Ascending aorta (tissue), 2 donors: ENCODE results near the gene TH. TPM values are rescaled to one million over a fixed set of nuclear protein-coding genes. Genes with fewer than 3 reads are reported as not detected.

ENCODE experiments used
- DNase-seq, 2 donors: peaks; one replicate each; pipeline ENCODE4 v3.0.0-alpha.2; 2019; ENCODE audit warnings: low spot score in 2 of 2
- H3K27ac ChIP-seq, 2 donors: fragments of 200-600 bp; sonication (generic); one replicate each; pipeline ENCODE4 v1.5.1; 2016 to 2017; ENCODE audit warnings: mild to moderate bottlenecking in 1 of 2
- H3K27me3 ChIP-seq: fragments of 200-600 bp; sonication (generic); one replicate; pipeline ENCODE4 v1.5.1; 2017
- H3K36me3 ChIP-seq, 2 donors: fragments of 200-600 bp; sonication (generic); one replicate each; pipeline ENCODE4 v1.5.1; 2016
- H3K4me1 ChIP-seq, 2 donors: fragments of 200-600 bp; sonication (generic); one replicate each; pipeline ENCODE4 v1.5.1; 2016 to 2017; ENCODE audit warnings: mild to moderate bottlenecking in 1 of 2
- H3K4me3 ChIP-seq, 2 donors: fragments of 200-600 bp; sonication (generic); one replicate each; pipeline ENCODE4 v1.5.1; 2016 to 2017; ENCODE audit warnings: mild to moderate bottlenecking in 1 of 2
- H3K9me3 ChIP-seq, 2 donors: fragments of 200-600 bp; sonication (generic); one replicate each; pipeline ENCODE4 v1.5.1; 2016
- CTCF ChIP-seq, 3 experiments: fragments of 200-600 bp in 2 of 3; fragments of 450-650 bp in 1 of 3; sonication (generic) in 2 of 3; IDR thresholded peaks; one replicate each; pipeline ENCODE4 v1.5.1; 2016 to 2019; ENCODE audit warnings: antibody characterized with exemption in 3 of 3, mild to moderate bottlenecking in 1 of 3, moderate library complexity in 1 of 3
- intact Hi-C: fragments of 100-400 bp; cut with DNase I; formaldehyde crosslinking; loops from one replicate; pipeline ENCODE4 v1.15.1; 2023
- total RNA-seq: library from RNA; depleted of rRNA; stranded (reverse); fragments of >200 nt; gene quantifications from one replicate; pipeline ENCODE4 v1.1.0, GENCODE V29; 2016

The TH gene
- total RNA-seq, 1 donor from 2014 or later = not detected

- no peaks in the 10 kb centered on the region for H3K27me3 ChIP-seq
- intact Hi-C loops = no loop called here
These were observed 4.0 kb upstream of the TH start for GRCh38 chr11:2175659-2176058.

GRCh38 chr11:2174361-2174760 is 2.7 kb upstream of the TH start:
- no peak overlapping the region for H3K4me3 ChIP-seq
- no peaks in the 10 kb centered on the region for H3K4me1 ChIP-seq
- H3K27me3 ChIP-seq = no peaks in the 10 kb centered on the region
- no peak for DNase-seq
- TF ChIP-seq CTCF (IDR thresholded peaks at IDR 0.05) = no peak
- H3K27ac ChIP-seq = no peak overlapping the region
- intact Hi-C loops = no loop called here
- H3K36me3 ChIP-seq = no peaks in the 10 kb centered on the region
- no peaks in the 10 kb centered on the region for H3K9me3 ChIP-seq

More at GRCh38 chr11:2175659-2176058, 4.0 kb upstream of the TH start:
- Histone ChIP-seq H3K9me3 (no peaks in the 10 kb centered on the region), H3K4me1 (no peaks in the 10 kb centered on the region), H3K27ac (no peak overlapping the region), H3K4me3 (no peak overlapping the region), H3K36me3 (no peaks in the 10 kb centered on the region)
- no peak for TF ChIP-seq CTCF (IDR thresholded peaks at IDR 0.05)
- no peak for DNase-seq

- DNase-seq = no peak
- no peaks in the 10 kb centered on the region for H3K4me1 ChIP-seq
- H3K36me3 ChIP-seq = no peaks in the 10 kb centered on the region
- H3K4me3 ChIP-seq = no peak overlapping the region
- no peak overlapping the region for H3K27ac ChIP-seq
- no peaks in the 10 kb centered on the region for H3K27me3 ChIP-seq
- no peaks in the 10 kb centered on the region for H3K9me3 ChIP-seq
- TF ChIP-seq CTCF (IDR thresholded peaks at IDR 0.05) = no peak
- intact Hi-C loops = no loop called here
These were observed 2.1 kb upstream of the TH start for GRCh38 chr11:2173761-2174160.

- intact Hi-C loops = no loop called here
- no peak overlapping the region for H3K4me3 ChIP-seq
- H3K36me3 ChIP-seq = no peaks in the 10 kb centered on the region
- no peak for TF ChIP-seq CTCF (IDR thresholded peaks at IDR 0.05)
- H3K27ac ChIP-seq = no peak overlapping the region
- H3K4me1 ChIP-seq = no peaks in the 10 kb centered on the region
- H3K9me3 ChIP-seq = no peaks in the 10 kb centered on the region
- no peak for DNase-seq
- H3K27me3 ChIP-seq = no peaks in the 10 kb centered on the region
These were observed 1.6 kb upstream of the TH start for GRCh38 chr11:2173150-2173693.

- Histone ChIP-seq H3K4me1 (no peaks in the 10 kb centered on the region), H3K4me3 (no peak overlapping the region), H3K36me3 (no peaks in the 10 kb centered on the region), H3K27ac (no peak overlapping the region), H3K27me3 (no peaks in the 10 kb centered on the region), H3K9me3 (no peaks in the 10 kb centered on the region)
- no peak for DNase-seq
- TF ChIP-seq CTCF (IDR thresholded peaks at IDR 0.05) = no peak
- intact Hi-C loops = no loop called here
These were observed 1.1 kb upstream of the TH start for GRCh38 chr11:2172676-2173075.
